Activated CD4-positive, alpha-beta memory T cell treated with anti-CD3 and anti-CD28 coated beads, Interleukin-2, amount 10 ng/mL, durations not matched to agents 7 days and 5 days (primary cell): ENCODE results near the gene IMPA2. TPM values are rescaled to one million over a fixed set of nuclear protein-coding genes. Genes with fewer than 3 reads are reported as not detected.
"Not testable (repeated sequence)": the region's sequence is repeated elsewhere in the genome, so short reads cannot be mapped to it uniquely, and the experiment has no call there.

Source experiments
- CTCF ChIA-PET: fragments of 350-600 bp; sonication (Branson Sonifier 250); formaldehyde crosslinking; loops from one replicate; lab custom pipeline; 2021; ENCODE audit warnings: antibody characterized with exemption, inconsistent platforms; lab: Charles Lee
- POLR2A ChIA-PET: fragments of 350-600 bp; sonication (Branson Sonifier 250); formaldehyde crosslinking; loops from one replicate; lab custom pipeline; 2021; ENCODE audit warnings: antibody characterized with exemption; lab: Charles Lee
- DNase-seq: peaks from one replicate; pipeline ENCODE4 v3.0.0-alpha.2; 2020
- H3K27ac Mint-ChIP-seq: one replicate; pipeline ENCODE4 v1.8.0; 2021; ENCODE audit warnings: mild to moderate bottlenecking, mixed read lengths
- H3K27me3 Mint-ChIP-seq: one replicate; pipeline ENCODE4 v1.8.0; 2021; ENCODE audit warnings: mixed read lengths
- H3K36me3 Mint-ChIP-seq: one replicate; pipeline ENCODE4 v1.8.0; 2021; ENCODE audit warnings: low read depth, mixed read lengths
- H3K4me1 Mint-ChIP-seq: one replicate; pipeline ENCODE4 v1.8.0; 2021; ENCODE audit warnings: mixed read lengths
- H3K4me3 Mint-ChIP-seq: one replicate; pipeline ENCODE4 v1.8.0; 2021; ENCODE audit warnings: mild to moderate bottlenecking, mixed read lengths
- H3K9me3 Mint-ChIP-seq: one replicate; pipeline ENCODE4 v1.8.0; 2021; ENCODE audit warnings: mixed read lengths
- total RNA-seq, 2 experiments: library from RNA; stranded (reverse); gene quantifications; one replicate each; pipeline ENCODE4 v1.2.3, GENCODE V29; 2021

Gene IMPA2
- total RNA-seq, 2 experiments from 2014 or later, result 12.6 to 15.4 TPM

DNA sequence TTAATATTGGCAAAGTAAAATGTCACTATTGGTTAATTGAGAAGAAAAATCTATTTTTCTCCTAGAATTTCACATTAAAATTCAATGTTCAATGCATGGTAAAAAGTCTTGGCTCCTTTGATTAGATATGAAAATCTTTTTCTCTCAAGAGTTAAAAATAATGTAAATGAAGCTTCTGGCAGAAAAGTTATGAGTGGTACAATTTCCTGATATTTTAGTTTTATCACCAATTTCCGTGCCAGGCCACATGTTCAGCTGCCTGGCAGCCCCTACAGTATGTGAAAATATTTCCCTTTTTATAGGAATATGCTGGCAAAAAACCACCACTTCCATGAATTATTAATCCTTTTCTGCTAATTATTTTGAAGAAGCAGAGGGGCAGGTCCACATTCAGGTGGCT lies 89.8 kb downstream of the IMPA2 start:
- peaks cover 31% of the 10 kb centered on the region for H3K27me3 Mint-ChIP-seq
- CTCF ChIA-PET, H3K4me3 Mint-ChIP-seq, DNase-seq, H3K27ac Mint-ChIP-seq, POLR2A ChIA-PET, H3K9me3 Mint-ChIP-seq, H3K4me1 Mint-ChIP-seq, H3K36me3 Mint-ChIP-seq: not testable (repeated sequence)

DNA sequence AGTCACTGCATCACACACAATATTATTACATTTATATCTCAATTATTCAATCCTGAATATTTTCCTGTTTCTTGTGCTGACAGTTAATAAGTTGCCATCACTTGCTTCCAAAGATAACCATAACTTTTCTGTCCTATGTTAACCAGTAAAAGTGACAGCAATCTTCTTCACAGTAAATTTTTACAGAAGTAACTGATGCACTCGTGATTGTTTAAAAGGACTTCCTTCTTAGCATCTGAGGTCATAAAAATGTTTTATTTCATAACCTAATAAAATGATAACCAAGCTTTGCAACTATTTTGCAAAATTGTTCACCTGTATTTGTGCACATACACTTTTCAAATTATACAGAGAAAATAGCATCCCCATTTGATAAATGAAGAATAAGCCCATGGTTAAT lies 91.7 kb downstream of the IMPA2 start:
- ChIA-PET POLR2A (no interaction called here), CTCF (no interaction called here)
- no peak overlapping the region for H3K4me3 Mint-ChIP-seq
- no peaks in the 10 kb centered on the region for H3K36me3 Mint-ChIP-seq
- peaks cover 35% of the 10 kb centered on the region for H3K27me3 Mint-ChIP-seq
- H3K27ac Mint-ChIP-seq, result no peak overlapping the region
- DNase-seq, result no peak
- H3K4me1 Mint-ChIP-seq, result no peaks in the 10 kb centered on the region
- H3K9me3 Mint-ChIP-seq, result no peaks in the 10 kb centered on the region

DNA sequence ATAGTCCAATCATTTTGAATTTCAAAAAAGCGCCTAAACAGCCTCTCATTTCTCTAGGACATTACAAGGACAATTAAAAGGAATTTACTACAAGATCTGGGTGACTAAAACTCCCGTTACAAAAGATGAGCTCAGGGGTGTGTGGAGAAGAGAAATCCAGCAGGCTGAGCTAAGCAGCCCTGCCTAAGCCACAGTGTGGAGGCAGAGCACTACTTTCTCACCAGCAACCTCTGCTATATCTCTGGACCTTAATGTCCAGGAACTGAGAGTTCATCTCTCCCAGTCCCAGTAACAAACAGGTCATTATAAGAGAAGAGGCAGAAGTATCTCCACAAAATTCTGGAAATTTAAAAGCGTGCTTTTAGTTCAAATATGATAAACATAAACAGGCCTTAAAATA lies 93.4 kb downstream of the IMPA2 start:
- CTCF ChIA-PET, result no interaction called here
- DNase-seq, result no peak
- H3K4me3 Mint-ChIP-seq, result no peak overlapping the region
- POLR2A ChIA-PET, result no interaction called here
- H3K9me3 Mint-ChIP-seq, result no peaks in the 10 kb centered on the region
- H3K4me1 Mint-ChIP-seq, result no peaks in the 10 kb centered on the region
- H3K27ac Mint-ChIP-seq, result no peak overlapping the region
- no peaks in the 10 kb centered on the region for H3K36me3 Mint-ChIP-seq
- H3K27me3 Mint-ChIP-seq, result peaks cover 42% of the 10 kb centered on the region

DNA sequence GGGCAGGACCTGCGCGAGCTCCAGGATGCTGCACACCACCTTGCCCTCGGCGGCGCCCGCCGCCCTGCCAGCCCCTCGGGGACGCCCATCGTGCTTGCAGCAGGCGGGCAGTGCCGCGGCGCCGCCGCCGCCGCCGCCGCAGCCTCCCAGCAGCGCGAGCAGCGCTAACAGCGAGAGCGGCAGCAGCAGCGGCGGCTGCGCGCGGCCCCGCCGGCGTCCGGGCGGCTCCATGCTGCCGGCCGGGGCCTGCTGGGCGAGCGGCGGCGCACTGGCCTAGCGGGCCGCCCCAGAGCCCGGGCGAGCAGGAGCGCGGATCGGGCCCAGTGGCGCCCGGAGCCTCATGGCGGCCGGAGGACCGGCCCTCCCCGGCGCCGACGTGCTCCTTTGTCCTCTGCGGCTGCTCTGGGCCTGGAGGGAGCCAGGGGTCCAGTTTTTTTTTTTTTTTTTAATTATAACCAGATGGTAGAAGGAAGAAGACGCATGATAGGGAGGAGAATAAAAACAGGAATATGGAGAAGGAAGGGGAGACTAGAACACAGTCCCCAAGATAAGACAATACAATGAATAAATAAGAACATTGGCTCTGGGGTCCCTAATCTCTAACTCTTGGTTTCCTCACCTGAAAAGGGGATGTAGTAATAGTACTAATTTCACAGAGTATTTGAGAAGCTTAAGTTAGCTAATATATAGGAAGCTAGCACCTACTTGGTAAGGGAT lies 95.3 kb downstream of the IMPA2 start:
- Mint-ChIP-seq H3K27ac (no peak overlapping the region), H3K4me3 (no peak overlapping the region), H3K27me3 (peaks cover 39% of the 10 kb centered on the region), H3K9me3 (no peaks in the 10 kb centered on the region), H3K36me3 (no peaks in the 10 kb centered on the region), H3K4me1 (no peaks in the 10 kb centered on the region)
- CTCF ChIA-PET, result no interaction called here
- POLR2A ChIA-PET, result no interaction called here
- no peak for DNase-seq

DNA sequence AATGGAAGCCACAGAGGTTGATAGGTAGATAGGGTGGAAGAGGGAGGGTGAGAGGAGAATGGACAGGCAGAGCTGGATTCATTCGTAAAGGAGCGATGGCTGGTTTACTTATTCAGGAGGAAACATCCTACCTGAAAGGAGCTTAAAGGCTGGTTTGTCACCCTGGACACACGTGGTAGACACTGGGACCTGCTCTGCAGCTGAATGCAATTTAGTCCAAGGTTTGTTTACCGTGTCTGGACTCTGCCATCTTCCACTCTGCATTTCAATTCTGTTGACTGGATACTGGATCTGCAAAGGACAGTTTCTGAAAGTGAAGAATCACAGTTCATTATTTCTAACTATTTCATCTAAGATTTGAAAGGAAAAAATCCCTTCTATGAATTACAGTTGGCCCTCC lies 96.7 kb downstream of the IMPA2 start:
- H3K4me1 Mint-ChIP-seq, H3K36me3 Mint-ChIP-seq, DNase-seq, H3K27ac Mint-ChIP-seq, H3K4me3 Mint-ChIP-seq, POLR2A ChIA-PET, CTCF ChIA-PET, H3K9me3 Mint-ChIP-seq: not testable (repeated sequence)
- H3K27me3 Mint-ChIP-seq, result peaks cover 35% of the 10 kb centered on the region

DNA sequence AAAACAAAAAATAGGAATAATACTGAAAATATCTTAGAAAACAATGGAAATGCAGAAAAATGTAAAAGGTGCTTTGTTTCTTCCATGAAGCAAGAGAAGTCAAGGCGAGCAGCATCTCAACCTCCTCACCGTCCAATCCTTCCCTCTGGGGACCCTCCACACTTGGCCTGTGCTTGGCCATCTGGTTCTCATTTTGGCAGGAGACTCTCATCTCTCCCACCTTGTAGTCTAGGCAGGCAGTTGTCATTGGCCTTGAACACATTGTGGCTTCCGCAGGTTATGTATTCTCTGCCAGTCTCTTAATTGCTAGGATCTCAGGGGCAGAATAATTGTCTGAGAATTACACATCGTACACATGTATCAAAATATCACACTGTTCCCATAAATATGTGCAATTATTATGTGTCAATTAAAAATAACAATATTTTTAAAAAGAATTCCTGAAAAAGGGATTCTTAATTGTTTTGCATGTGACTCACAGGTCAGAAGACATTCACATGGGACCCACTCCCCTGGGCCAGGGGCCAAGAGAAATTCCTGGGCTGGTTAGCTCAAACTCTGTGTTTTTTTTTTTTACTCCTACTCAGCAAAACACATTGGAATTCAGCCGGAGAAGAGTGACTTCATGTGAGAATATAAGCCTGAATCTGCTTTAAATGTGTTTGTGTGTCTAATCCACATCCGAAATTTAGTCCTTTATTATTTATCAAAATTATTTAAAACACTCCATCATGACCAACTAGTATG lies 98.4 kb downstream of the IMPA2 start:
- Mint-ChIP-seq H3K4me1 (no peaks in the 10 kb centered on the region), H3K36me3 (no peaks in the 10 kb centered on the region), H3K4me3 (no peak overlapping the region), H3K9me3 (no peaks in the 10 kb centered on the region), H3K27ac (no peak overlapping the region), H3K27me3 (peaks cover 39% of the 10 kb centered on the region)
- no peak for DNase-seq
- ChIA-PET POLR2A (no interaction called here), CTCF (no interaction called here)

Other genes with a start within 250 kb of the IMPA2 start
- gene CHMP1B, start 130.1 kb upstream of the IMPA2 start, total RNA-seq, result 10 to 100 TPM; 26.8 to 28.0 TPM
- gene MPPE1, start 73.2 kb upstream of the IMPA2 start, total RNA-seq, result 10 to 100 TPM; 51.0 to 54.4 TPM
- not detected for gene ANKRD62, start 112.3 kb downstream of the IMPA2 start, total RNA-seq